ENCODE results near the gene PCDH12.

Gene PCDH12

GRCh38 chr5:141941779-141942178, 16.2 kb downstream of the PCDH12 start:
- Histone ChIP-seq H3K9me3 (ENCODE audit: insufficient read depth, low read depth, low read length) (no peaks in the 10 kb centered on the region), H3K9ac (ENCODE audit: low read depth, low read length, poor library complexity, severe bottlenecking) (no peak overlapping the region), H4K20me1 (ENCODE audit: insufficient read depth, low read length, poor library complexity, severe bottlenecking) (no peaks in the 10 kb centered on the region), H3K4me2 (ENCODE audit: low read depth, low read length, poor library complexity, severe bottlenecking) (no peak overlapping the region), H3K79me2 (ENCODE audit: insufficient read depth, low read length) (no peaks in the 10 kb centered on the region), H2AFZ (ENCODE audit: low read length) (no peak overlapping the region), H3K4me3 (ENCODE audit: low read length, poor library complexity, severe bottlenecking) (no peak overlapping the region), H3K36me3 (ENCODE audit: insufficient read depth, low read length) (peaks cover 22% of the 10 kb centered on the region; the same call in 1 of the 2 replicates), H3K27me3 (ENCODE audit: insufficient read depth, low read length, poor library complexity, severe bottlenecking) (no peaks in the 10 kb centered on the region), H3F3A (ENCODE audit: low read depth) (no peaks in the 10 kb centered on the region), H3K4me1 (ENCODE audit: insufficient read depth, low read length, poor library complexity, severe bottlenecking) (peaks cover 5% of the 10 kb centered on the region), H3K9me2 (replicated peaks; ENCODE audit: low read depth, low read length) (no peaks in the 10 kb centered on the region)
- TF ChIP-seq EZH2phosphoT487 (IDR thresholded peaks at IDR 0.05; ENCODE audit: borderline replicate concordance) (no peak), CTCF (conservative IDR thresholded peaks at IDR 0.05; ENCODE audit: low read length) (no peak)

GRCh38 chr5:141941307-141941706, 16.7 kb downstream of the PCDH12 start:
- TF ChIP-seq EZH2phosphoT487 (IDR thresholded peaks at IDR 0.05; ENCODE audit: borderline replicate concordance) (no peak), CTCF (conservative IDR thresholded peaks at IDR 0.05; ENCODE audit: low read length) (no peak)
- H3K9me2 ChIP-seq (replicated peaks; ENCODE audit: low read depth, low read length): no peaks in the 10 kb centered on the region
- H2AFZ ChIP-seq (ENCODE audit: low read length): no peak overlapping the region
- H3K4me1 ChIP-seq (ENCODE audit: insufficient read depth, low read length, poor library complexity, severe bottlenecking): peaks cover 5% of the 10 kb centered on the region
- no peaks in the 10 kb centered on the region for H3F3A ChIP-seq (ENCODE audit: low read depth)
- no peak overlapping the region for H3K4me3 ChIP-seq (ENCODE audit: low read length, poor library complexity, severe bottlenecking)
- H3K9ac ChIP-seq (ENCODE audit: low read depth, low read length, poor library complexity, severe bottlenecking): no peak overlapping the region
- no peaks in the 10 kb centered on the region for H3K79me2 ChIP-seq (ENCODE audit: insufficient read depth, low read length)
- H3K27me3 ChIP-seq (ENCODE audit: insufficient read depth, low read length, poor library complexity, severe bottlenecking): no peaks in the 10 kb centered on the region
- no peaks in the 10 kb centered on the region for H4K20me1 ChIP-seq (ENCODE audit: insufficient read depth, low read length, poor library complexity, severe bottlenecking)
- no peaks in the 10 kb centered on the region for H3K9me3 ChIP-seq (ENCODE audit: insufficient read depth, low read depth, low read length)
- H3K4me2 ChIP-seq (ENCODE audit: low read depth, low read length, poor library complexity, severe bottlenecking): no peak overlapping the region
- peaks cover 25% of the 10 kb centered on the region; the same call in 1 of the 2 replicates for H3K36me3 ChIP-seq (ENCODE audit: insufficient read depth, low read length)

- no peaks in the 10 kb centered on the region for H3K27me3 ChIP-seq (ENCODE audit: insufficient read depth, low read length, poor library complexity, severe bottlenecking)
- H3K9me3 ChIP-seq (ENCODE audit: insufficient read depth, low read depth, low read length): no peaks in the 10 kb centered on the region
- no peaks in the 10 kb centered on the region for H3K79me2 ChIP-seq (ENCODE audit: insufficient read depth, low read length)
- TF ChIP-seq CTCF (conservative IDR thresholded peaks at IDR 0.05; ENCODE audit: low read length) (no peak), EZH2phosphoT487 (IDR thresholded peaks at IDR 0.05; ENCODE audit: borderline replicate concordance) (no peak)
- no peak overlapping the region for H3K9ac ChIP-seq (ENCODE audit: low read depth, low read length, poor library complexity, severe bottlenecking)
- no peaks in the 10 kb centered on the region for H4K20me1 ChIP-seq (ENCODE audit: insufficient read depth, low read length, poor library complexity, severe bottlenecking)
- H3K4me2 ChIP-seq (ENCODE audit: low read depth, low read length, poor library complexity, severe bottlenecking): no peak overlapping the region
- H2AFZ ChIP-seq (ENCODE audit: low read length): no peak overlapping the region
- H3K36me3 ChIP-seq (ENCODE audit: insufficient read depth, low read length): peaks cover 30% of the 10 kb centered on the region; the same call in 1 of the 2 replicates
- H3K4me1 ChIP-seq (ENCODE audit: insufficient read depth, low read length, poor library complexity, severe bottlenecking): peaks cover under 1% of the 10 kb centered on the region
- no peaks in the 10 kb centered on the region for H3F3A ChIP-seq (ENCODE audit: low read depth)
- H3K9me2 ChIP-seq (replicated peaks; ENCODE audit: low read depth, low read length): no peaks in the 10 kb centered on the region
- H3K4me3 ChIP-seq (ENCODE audit: low read length, poor library complexity, severe bottlenecking): no peak overlapping the region
These were observed 17.2 kb downstream of the PCDH12 start for GRCh38 chr5:141940695-141941271.

All from Loucy (cell line).